GM19467 (cell line): ENCODE results near the gene LIMS2.

Experiments used
- ATAC-seq: cut with Tn5 transposase; IDR thresholded peaks from one replicate; pipeline ENCODE4 v1.9.1; 2021; ENCODE audit warnings: mild to moderate bottlenecking, moderate library complexity; ENCODE audit not compliant: unreplicated experiment

The LIMS2 gene

GRCh38 chr2:127658641-127659407 lies 16.5 kb downstream of the LIMS2 start:
- ATAC-seq: no peak

DNA sequence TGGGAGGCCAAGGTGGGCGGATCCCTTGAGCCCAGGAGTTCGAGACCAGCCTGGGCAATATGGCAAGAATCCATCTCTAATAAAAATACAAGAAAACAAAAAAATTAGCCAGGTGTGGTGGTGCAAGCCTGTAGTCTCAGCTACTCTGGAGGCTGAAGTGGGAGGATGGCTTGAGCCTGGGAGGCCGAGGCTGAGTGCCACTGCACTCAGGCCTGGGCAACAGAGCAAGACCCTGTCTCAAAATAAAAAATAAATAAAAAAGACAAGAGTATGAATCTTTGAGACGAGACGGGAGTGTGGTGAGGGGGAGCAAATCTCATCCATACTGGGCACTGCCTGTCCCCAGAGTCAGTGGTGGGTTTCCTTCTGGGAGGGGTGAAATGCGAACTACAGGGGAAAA lies 17.2 kb downstream of the LIMS2 start:
- ATAC-seq: no peak

- no peak for ATAC-seq
Observed at GRCh38 chr2:127657232-127657595, 18.1 kb downstream of the LIMS2 start.

DNA sequence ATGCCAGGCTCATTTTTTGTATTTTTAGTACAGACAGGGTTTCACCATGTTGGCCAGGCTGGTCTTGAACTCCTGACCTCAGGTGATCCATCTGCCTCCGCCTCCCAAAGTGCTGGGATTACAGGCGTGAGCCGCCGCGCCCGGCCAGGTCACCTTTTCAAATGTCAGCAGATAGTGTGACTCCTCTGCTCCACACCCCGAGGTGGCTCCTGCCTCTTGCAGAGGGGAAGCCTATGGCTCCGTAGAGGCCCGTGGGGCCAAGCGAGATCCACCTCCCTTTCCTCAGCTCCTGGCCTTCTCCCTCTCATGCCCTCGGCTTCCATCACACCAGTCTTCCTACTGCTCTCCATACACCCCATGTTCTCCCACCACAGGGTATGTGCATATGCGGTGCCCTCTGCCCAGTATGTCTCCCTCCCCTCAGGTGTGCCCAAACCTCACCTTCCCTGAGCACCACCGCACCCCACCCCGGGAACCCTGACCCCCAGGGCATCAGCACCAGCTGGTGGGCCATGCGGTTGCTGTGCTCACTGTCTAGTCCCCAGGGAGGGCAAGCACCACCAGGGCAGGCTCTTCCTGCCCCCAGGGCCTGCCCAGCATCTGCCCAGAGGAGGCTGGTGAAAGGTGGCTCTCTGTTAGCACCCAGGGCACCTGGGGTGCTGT lies 18.6 kb downstream of the LIMS2 start:
- ATAC-seq: no peak

DNA sequence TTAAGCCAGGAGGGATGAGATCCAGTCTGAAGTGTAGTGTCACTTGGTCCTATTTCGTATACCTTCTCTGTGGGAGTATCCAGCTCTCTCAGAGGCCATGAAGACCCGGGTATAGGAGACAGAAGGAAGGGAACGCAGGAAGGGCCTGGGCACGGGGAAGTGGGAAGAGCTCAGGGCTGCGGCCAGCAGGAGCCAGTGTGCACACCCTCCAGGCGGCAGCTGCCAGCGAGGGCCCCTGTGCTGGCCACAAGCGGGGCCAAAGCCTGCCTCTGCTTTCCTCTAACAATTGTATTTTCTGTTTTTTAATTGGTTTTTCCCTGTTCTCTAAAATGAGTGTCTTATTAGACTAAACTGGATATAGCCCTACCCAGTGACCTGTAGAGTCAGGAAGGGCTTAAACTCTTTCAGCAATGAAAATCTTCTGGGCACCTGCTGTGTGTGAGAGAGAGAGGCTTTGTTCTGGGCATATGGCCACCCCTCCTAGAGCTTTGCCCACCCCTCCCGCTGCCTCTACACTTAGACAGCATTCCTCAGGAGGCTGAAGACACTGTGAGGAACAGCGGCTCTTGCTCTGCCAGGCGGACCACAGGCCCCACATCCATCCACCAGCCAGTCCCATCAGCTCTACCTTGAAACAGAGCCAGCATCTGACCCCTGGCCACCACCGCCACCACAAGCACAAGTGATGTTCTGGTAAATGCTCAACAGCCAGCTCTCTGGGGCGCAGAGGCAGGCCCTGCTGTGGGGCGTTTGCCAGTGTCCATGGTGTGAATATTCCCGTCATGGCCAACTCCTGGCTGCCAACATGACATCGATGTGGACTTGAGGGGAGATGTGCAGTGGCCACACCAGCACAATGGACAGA lies 19.9 kb downstream of the LIMS2 start:
- no peak for ATAC-seq

DNA sequence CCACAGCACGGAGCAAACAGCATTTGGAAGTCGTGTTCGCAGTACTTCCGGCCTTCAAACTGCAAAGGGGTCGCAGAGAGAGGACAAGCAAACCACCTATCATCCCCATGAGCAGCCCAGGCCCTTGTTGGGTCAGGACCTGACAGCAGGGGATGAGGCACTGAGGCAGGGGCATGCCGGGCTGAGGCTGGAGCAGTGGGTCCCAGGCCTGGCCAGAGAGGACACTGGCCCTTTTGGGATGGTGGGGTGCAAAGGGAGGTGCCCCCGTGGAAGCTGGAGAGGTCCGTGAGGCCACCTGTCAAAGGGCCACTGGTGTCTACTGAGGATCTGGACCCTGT lies 20.5 kb downstream of the LIMS2 start:
- no peak for ATAC-seq

GRCh38 chr2:127654084-127654837 lies 21.1 kb downstream of the LIMS2 start:
- ATAC-seq: no peak

DNA sequence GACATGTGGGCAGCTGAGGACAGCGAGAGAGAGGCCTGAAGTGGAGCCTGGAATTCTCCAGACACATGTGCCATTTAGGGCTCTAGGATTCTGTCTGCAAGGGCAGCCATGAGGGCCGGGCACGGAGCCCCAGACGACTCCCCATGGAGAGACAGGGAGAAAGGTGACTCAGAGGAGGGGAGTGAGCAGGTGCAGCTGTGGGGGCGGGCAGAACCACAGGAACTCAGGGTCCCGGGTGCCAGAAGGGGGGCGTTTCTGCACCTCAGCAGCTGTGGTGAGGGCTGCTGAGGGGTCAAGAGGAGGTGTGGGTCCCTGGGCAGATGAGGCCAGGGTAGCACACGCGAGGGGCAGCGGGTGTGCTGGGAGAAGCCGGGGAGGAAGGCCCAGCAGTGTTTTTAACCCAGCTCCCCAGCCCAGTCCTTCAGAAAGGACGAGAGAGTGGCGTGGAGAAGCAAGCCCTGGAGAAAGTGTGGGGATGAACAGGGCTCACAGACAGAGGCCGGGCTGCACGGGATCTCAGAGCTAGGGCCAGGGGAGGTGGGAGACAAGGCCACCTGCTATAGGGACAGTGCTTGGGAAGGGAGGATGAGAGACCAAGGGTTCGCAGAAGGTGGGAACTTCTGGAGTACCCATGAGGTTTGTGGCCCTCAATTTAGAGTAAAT lies 21.8 kb downstream of the LIMS2 start:
- ATAC-seq: no peak

DNA sequence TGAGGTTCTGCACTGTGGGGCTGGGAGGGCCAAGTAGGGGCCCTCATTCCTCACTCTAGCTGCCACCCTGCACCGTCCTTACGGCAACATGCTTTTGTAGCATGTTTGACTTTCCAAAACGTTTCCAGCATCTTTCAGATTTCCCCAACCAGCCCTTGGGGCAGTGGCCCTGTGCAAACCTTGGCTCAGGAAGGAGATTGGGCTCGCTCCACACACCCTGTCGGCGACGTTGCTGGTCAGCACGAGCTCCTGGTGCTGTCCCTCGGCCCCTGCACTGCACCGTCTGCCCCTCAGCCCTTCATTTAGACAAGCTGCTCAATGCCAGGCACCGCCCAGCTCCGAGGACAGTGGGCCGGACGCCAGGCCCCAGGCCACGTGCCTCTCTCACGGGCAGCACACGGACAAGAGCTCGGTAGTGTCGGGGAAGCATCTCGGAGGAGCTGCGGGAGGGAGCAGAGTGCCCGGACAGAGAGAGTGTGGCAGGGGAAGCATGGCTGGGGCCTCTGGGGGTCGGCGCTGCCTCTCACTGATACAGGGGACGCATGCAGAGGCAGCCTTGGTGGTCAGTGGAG lies 22.5 kb downstream of the LIMS2 start:
- ATAC-seq: no peak

DNA sequence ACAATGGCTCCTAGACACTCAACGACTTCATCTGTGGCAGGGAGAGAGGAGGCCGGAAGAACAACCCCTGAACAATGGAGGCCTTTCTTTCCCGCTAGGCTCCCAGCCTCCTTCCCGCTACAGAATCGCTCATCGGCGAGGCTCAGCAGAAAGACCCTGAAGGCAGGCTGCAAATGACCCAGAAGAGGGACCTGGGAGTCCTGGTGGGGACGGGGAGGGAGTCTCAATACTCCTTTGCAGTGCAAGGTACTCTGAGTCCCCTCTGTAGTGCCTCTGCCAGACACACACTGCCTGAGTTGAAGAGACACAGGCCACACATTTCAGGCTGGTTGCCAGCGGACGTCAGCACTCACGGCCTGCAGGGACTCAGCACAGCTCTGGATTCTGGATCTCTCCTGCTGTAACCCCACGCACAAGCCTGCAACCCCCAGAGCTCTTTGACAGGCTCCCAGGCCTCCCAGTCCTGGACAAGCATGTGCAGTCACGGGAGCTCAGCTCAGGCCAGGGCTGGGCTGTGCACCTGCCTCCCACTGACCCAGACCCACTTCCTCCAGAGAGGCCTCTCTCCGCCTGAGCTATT lies 23.3 kb downstream of the LIMS2 start:
- ATAC-seq: no peak

DNA sequence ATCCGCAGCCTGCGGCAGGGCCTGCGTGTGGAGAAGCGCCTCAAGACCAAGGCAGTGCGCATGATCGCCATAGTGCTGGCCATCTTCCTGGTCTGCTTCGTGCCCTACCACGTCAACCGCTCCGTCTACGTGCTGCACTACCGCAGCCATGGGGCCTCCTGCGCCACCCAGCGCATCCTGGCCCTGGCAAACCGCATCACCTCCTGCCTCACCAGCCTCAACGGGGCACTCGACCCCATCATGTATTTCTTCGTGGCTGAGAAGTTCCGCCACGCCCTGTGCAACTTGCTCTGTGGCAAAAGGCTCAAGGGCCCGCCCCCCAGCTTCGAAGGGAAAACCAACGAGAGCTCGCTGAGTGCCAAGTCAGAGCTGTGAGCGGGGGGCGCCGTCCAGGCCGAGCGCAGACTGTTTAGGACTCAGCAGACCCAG lies 23.9 kb downstream of the LIMS2 start:
- ATAC-seq: no peak

DNA sequence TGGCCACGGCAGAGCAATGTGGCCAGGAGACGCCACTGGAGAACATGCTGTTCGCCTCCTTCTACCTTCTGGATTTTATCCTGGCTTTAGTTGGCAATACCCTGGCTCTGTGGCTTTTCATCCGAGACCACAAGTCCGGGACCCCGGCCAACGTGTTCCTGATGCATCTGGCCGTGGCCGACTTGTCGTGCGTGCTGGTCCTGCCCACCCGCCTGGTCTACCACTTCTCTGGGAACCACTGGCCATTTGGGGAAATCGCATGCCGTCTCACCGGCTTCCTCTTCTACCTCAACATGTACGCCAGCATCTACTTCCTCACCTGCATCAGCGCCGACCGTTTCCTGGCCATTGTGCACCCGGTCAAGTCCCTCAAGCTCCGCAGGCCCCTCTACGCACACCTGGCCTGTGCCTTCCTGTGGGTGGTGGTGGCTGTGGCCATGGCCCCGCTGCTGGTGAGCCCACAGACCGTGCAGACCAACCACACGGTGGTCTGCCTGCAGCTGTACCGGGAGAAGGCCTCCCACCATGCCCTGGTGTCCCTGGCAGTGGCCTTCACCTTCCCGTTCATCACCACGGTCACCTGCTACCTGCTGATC lies 24.4 kb downstream of the LIMS2 start:
- no peak for ATAC-seq

- ATAC-seq: no peak
Observed at GRCh38 chr2:127650041-127650784, 25.1 kb downstream of the LIMS2 start.

DNA sequence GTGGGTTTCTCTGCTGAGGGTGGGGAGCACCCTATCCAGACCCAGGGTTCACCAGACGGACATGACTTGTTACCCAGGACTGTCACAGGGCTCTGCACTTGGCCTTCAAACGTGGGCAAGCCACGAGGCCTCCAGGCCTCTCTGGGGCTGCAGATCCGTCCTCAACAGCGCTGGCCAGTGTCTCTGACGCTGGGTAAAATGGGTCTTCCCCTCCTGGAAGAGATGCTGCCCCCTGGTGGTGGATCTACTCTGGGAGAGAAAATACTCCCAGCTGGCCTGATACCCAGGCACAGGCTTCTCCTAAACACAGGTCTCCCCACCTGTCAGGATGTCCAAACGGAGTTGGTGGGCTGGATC lies 25.7 kb downstream of the LIMS2 start:
- ATAC-seq: no peak

GRCh38 chr2:127649100-127649611 lies 26.2 kb downstream of the LIMS2 start:
- no peak for ATAC-seq

DNA sequence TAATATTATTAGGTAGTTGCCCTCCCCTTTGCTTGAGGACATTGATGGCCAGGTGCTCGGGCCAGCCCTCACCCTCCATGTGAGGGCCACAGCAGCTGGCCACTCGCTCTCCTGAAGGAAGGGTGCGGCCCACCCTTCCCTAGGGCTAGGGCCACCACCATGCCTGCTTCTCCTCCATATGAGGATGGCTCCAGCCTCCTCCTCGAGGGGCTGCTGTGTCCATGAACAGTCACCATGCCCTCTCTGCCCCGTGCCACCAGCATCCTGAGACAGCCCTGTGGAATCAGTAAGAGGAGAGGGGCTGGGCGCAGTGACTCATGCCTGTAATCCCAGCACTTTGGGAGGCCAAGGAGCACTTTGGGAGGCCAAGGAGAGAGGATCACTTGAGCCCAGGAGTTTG lies 27.0 kb downstream of the LIMS2 start:
- no peak for ATAC-seq

DNA sequence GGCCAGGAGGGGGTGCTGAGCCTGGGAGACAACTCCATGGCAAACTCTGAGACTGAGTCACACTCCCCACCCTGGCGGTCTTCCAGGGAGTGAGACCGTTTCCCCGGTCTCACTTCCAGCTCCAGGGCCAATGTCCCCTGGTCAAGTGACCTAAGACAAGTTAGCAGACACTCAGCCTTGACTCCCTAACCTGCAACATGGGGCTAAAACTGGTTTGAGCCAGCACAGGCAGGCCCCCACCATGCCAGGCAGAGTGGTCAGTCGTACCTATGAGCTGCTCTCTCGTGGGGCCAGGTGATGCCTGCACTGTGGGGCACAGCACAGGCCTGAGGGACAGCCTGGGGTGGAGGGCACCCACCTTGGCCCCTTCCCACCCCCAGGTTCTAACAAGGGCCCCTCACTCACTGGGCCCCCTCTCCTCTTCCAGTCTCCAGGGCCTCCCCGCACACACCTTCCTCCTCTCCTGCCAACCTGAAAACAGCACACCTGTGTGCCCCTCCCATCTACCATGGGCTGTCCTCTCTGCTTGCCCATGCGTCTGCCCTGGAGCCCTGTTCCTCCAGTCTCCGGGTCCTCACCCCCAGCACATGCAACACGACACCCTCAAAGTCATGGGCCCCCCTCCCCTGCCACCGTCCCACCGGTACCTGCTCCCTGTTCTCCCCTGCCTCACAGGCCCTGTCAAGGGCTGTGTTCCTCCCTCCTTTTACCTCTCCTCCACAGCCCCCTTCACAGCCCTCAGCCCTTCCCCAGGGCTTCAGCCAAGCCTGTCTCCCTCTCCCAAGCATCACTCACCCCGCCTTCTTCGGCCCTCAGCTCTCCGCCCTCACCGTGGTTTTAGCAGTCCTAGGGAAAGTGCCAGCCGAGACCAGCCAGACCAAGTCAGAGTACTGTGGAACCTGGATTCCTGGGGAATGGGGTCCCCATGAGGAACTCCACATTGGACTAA lies 27.8 kb downstream of the LIMS2 start:
- no peak for ATAC-seq
